ENCODE results near the gene MPPE1. TPM values are rescaled to one million over a fixed set of nuclear protein-coding genes. Genes with fewer than 3 reads are reported as not detected.

The MPPE1 gene
- total RNA-seq, 2 experiments from 2014 or later: 62.6 to 68.3 TPM

DNA sequence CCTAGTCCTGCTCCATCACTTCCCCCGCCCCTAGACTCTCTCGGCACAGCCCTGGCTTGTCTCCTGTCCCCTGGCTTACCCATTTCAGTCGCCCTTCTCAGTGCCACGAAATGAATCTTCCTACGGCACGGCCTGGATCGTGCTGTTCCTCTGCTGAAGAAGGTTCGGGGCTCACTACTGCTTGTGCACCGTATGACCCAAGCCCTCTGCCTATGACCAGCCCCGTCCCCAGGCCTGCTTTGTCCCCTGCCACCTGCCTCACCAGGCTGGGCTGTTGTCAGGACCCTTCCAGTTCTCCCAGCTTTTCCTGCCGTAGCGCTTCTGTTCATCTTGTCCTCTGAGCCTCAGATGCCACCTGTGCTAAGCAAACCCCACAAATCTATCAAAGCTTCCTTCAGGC, 43.0 kb downstream of the MPPE1 start:
- H3K27me3 ChIP-seq (ENCODE audit: control insufficient read depth in 1 of 2, insufficient read depth in 2 of 2, low read length in 2 of 2): peaks cover 0 to 2% of the 10 kb centered on the region in 2 experiments
- intact Hi-C loops (cut with DNase I, micrococcal nuclease): no loop called here
- no peaks in the 10 kb centered on the region for H3K36me3 ChIP-seq (ENCODE audit: insufficient read depth, low read length)
- no peak for ATAC-seq (ENCODE audit: poor library complexity)
- H3K27ac ChIP-seq (ENCODE audit: low read depth in 1 of 2, low read length in 2 of 2): no peak overlapping the region
- ChIA-PET POLR2A (interaction anchor here (1.0 kb wide), 1 partner anchor 13 kb away, joined by 3 read pairs; no protein-coding TSS in a partner anchor), CTCF (no interaction called here)
- Mint-ChIP-seq H3K4me3 (no peak overlapping the region), H3K27me3 (peaks cover 10% of the 10 kb centered on the region), H3K27ac (no peak overlapping the region), H3K4me1 (ENCODE audit: low read depth) (no peaks in the 10 kb centered on the region), H3K9me3 (no peaks in the 10 kb centered on the region), H3K36me3 (ENCODE audit: low read depth) (no peaks in the 10 kb centered on the region)
- H3K4me3 ChIP-seq (ENCODE audit: low read length): no peak overlapping the region
- no peak for DNase-seq
- H3K4me1 ChIP-seq (ENCODE audit: insufficient read depth, low read length): no peaks in the 10 kb centered on the region
- TF ChIP-seq, protein P1, sequence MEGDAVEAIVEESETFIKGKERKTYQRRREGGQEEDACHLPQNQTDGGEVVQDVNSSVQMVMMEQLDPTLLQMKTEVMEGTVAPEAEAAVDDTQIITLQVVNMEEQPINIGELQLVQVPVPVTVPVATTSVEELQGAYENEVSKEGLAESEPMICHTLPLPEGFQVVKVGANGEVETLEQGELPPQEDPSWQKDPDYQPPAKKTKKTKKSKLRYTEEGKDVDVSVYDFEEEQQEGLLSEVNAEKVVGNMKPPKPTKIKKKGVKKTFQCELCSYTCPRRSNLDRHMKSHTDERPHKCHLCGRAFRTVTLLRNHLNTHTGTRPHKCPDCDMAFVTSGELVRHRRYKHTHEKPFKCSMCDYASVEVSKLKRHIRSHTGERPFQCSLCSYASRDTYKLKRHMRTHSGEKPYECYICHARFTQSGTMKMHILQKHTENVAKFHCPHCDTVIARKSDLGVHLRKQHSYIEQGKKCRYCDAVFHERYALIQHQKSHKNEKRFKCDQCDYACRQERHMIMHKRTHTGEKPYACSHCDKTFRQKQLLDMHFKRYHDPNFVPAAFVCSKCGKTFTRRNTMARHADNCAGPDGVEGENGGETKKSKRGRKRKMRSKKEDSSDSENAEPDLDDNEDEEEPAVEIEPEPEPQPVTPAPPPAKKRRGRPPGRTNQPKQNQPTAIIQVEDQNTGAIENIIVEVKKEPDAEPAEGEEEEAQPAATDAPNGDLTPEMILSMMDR (IDR thresholded peaks at IDR 0.05): no peak
- H3K9me3 ChIP-seq (ENCODE audit: control insufficient read depth in 1 of 2, insufficient read depth in 1 of 2, low read length in 2 of 2): no peaks in the 10 kb centered on the region

DNA sequence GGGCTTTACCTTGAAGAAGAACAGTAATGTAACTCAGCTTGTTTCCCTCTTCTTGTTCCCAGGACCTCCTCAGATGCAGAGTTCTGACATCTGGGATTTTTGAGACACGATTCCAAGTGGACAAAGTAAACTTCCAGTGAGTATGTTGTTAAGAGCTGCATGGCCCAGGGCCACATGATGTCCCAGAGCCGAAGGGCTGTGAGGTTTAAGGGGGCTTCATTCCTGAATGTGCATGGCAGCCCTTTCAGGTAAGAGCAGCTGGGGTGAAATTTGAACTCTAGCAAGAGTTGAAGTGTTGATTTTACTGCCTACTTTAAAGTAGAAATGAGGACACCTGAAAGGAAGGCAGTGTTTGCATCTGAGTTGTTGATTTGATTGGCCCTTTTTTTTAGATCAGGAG, 43.6 kb downstream of the MPPE1 start:
- H3K4me3 ChIP-seq (ENCODE audit: low read length): no peak overlapping the region
- ChIA-PET CTCF (no interaction called here), POLR2A (interaction anchor here (1.0 kb wide), 1 partner anchor 12 kb away, joined by 3 read pairs; no protein-coding TSS in a partner anchor)
- H3K27me3 Mint-ChIP-seq: peaks cover 10% of the 10 kb centered on the region
- H3K4me1 Mint-ChIP-seq (ENCODE audit: low read depth): no peaks in the 10 kb centered on the region
- H3K36me3 Mint-ChIP-seq (ENCODE audit: low read depth): no peaks in the 10 kb centered on the region
- TF ChIP-seq, protein P1 (IDR thresholded peaks at IDR 0.05): no peak
- H3K27ac ChIP-seq (ENCODE audit: low read depth in 1 of 2, low read length in 2 of 2): no peak overlapping the region
- no peak for ATAC-seq (ENCODE audit: poor library complexity)
- intact Hi-C loops (cut with DNase I, micrococcal nuclease): no loop called here
- H3K36me3 ChIP-seq (ENCODE audit: insufficient read depth, low read length): no peaks in the 10 kb centered on the region
- H3K9me3 ChIP-seq (ENCODE audit: control insufficient read depth in 1 of 2, insufficient read depth in 1 of 2, low read length in 2 of 2): no peaks in the 10 kb centered on the region
- no peaks in the 10 kb centered on the region for H3K9me3 Mint-ChIP-seq
- H3K27ac Mint-ChIP-seq: no peak overlapping the region
- peaks cover 0 to 2% of the 10 kb centered on the region in 2 experiments for H3K27me3 ChIP-seq (ENCODE audit: control insufficient read depth in 1 of 2, insufficient read depth in 2 of 2, low read length in 2 of 2)
- no peaks in the 10 kb centered on the region for H3K4me1 ChIP-seq (ENCODE audit: insufficient read depth, low read length)
- no peak overlapping the region for H3K4me3 Mint-ChIP-seq
- no peak for DNase-seq

DNA sequence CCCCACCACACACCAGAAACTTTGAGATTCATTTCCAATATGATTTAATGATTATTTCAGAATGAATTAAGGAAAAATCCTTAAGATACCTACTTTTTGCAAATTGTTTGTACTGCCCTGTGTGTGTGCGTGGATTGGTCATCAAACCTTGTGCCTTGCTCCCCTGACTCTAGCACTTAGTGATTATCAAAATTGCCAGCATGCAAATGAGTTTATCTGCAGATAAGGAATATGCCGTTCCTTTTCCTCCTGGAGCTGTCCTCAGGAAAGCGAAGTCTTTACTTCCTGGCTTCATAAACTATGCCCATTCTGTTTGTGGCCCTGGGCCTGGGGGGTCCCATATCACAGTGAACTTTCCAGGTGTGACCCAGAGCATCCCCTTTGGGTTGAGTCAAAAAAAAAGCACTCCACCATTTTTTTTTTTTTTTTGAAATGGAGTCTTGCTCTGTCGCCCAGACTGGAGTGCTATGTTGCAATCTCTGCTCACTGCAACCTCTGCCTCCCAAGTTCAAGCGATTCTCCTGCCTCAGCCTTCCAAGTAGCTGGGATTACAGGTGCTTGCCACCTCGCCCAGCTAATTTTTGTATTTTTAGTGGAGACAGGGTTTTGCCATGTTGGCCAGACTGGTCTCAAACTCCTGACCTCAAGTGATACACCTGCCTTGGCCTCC, 45.5 kb downstream of the MPPE1 start:
- H3K4me1 ChIP-seq (ENCODE audit: insufficient read depth, low read length): no peaks in the 10 kb centered on the region
- TF ChIP-seq, protein P1 (IDR thresholded peaks at IDR 0.05): no peak
- Mint-ChIP-seq H3K36me3 (ENCODE audit: low read depth) (no peaks in the 10 kb centered on the region), H3K4me1 (ENCODE audit: low read depth) (no peaks in the 10 kb centered on the region), H3K27ac (no peak overlapping the region), H3K4me3 (no peak overlapping the region), H3K9me3 (no peaks in the 10 kb centered on the region), H3K27me3 (peaks cover 10% of the 10 kb centered on the region)
- DNase-seq (no peak), ATAC-seq (ENCODE audit: poor library complexity) (no peak)
- POLR2A ChIA-PET: no interaction called here
- H3K36me3 ChIP-seq (ENCODE audit: insufficient read depth, low read length): no peaks in the 10 kb centered on the region
- intact Hi-C loops (cut with DNase I, micrococcal nuclease): no loop called here
- no peak overlapping the region for H3K27ac ChIP-seq (ENCODE audit: low read depth in 1 of 2, low read length in 2 of 2)
- CTCF ChIA-PET: no interaction called here
- no peak overlapping the region for H3K4me3 ChIP-seq (ENCODE audit: low read length)
- peaks cover 0 to 2% of the 10 kb centered on the region in 2 experiments for H3K27me3 ChIP-seq (ENCODE audit: control insufficient read depth in 1 of 2, insufficient read depth in 2 of 2, low read length in 2 of 2)
- H3K9me3 ChIP-seq (ENCODE audit: control insufficient read depth in 1 of 2, insufficient read depth in 1 of 2, low read length in 2 of 2): no peaks in the 10 kb centered on the region

Measured in CD4-positive, alpha-beta T cell (primary cell).